Kidney capillary endothelial cell (primary cell): ENCODE results near the gene RALGDS.
"Not testable (repeated sequence)": the region's sequence is repeated elsewhere in the genome, so short reads cannot be mapped to it uniquely, and the experiment has no call there.

Experiments
- DNase-seq: peaks from one replicate; pipeline ENCODE4 v3.0.0-alpha.2; 2018; ENCODE audit warnings: low spot score

Gene RALGDS

GRCh38 chr9:133121198-133121914 lies at the start of gene RALGDS:
Gene RALGDS (minus strand): TSS chr9:133121240. CDS start chr9:133121154, 86 bp downstream.
- DNase-seq: peak; percentile 74

GRCh38 chr9:133170716-133171115 lies 49.7 kb upstream of the RALGDS start:
- no peak for DNase-seq

GRCh38 chr9:133169687-133170086 lies 48.6 kb upstream of the RALGDS start:
- not testable (repeated sequence) for DNase-seq

GRCh38 chr9:133169102-133169501 lies 48.1 kb upstream of the RALGDS start:
- no peak for DNase-seq

- DNase-seq: no peak
Measured at GRCh38 chr9:133168432-133168831, 47.4 kb upstream of the RALGDS start.

GRCh38 chr9:133167769-133168168 lies 46.7 kb upstream of the RALGDS start:
- no peak for DNase-seq

- DNase-seq: no peak
Measured at GRCh38 chr9:133167096-133167730, 46.2 kb upstream of the RALGDS start.

- no peak for DNase-seq
Measured at GRCh38 chr9:133166392-133166791, 45.4 kb upstream of the RALGDS start.

- no peak for DNase-seq
Measured at GRCh38 chr9:133165452-133165730, 44.4 kb upstream of the RALGDS start.

- DNase-seq: no peak
Measured at GRCh38 chr9:133164191-133164590, 43.2 kb upstream of the RALGDS start.

- no peak for DNase-seq
Measured at GRCh38 chr9:133163504-133164172, 42.6 kb upstream of the RALGDS start, which contains the start of gene GBGT1. Gene GBGT1 (minus strand): TSS chr9:133163914. CDS start chr9:133162412, 1,502 bp downstream.

- DNase-seq: no peak
Measured at GRCh38 chr9:133162861-133163503, 41.9 kb upstream of the RALGDS start.

GRCh38 chr9:133161547-133161950 lies 40.5 kb upstream of the RALGDS start:
- no peak for DNase-seq

- peak; percentile 42 for DNase-seq
Measured at GRCh38 chr9:133160742-133161546, 39.9 kb upstream of the RALGDS start.

GRCh38 chr9:133158695-133159094 lies 37.7 kb upstream of the RALGDS start:
- DNase-seq: no peak

GRCh38 chr9:133155156-133155555 lies 34.1 kb upstream of the RALGDS start:
- DNase-seq: no peak

- no peak for DNase-seq
Measured at GRCh38 chr9:133154097-133154989, 33.3 kb upstream of the RALGDS start.

- no peak for DNase-seq
Measured at GRCh38 chr9:133153227-133154096, 32.4 kb upstream of the RALGDS start.

- no peak for DNase-seq
Measured at GRCh38 chr9:133151601-133152525, 30.8 kb upstream of the RALGDS start.
